Neural progenitor cell (in vitro differentiated cells): Measurements from ENCODE around the gene PPP4R1.

ENCODE experiments used
- CTCF ChIP-seq: fragments of 200-600 bp; sonication (generic); IDR thresholded peaks from 2 replicates; pipeline ENCODE4 v1.5.1; 2017; ENCODE audit warnings: antibody characterized with exemption, mild to moderate bottlenecking
- EZH2 ChIP-seq: fragments of 200-600 bp; sonication (generic); IDR thresholded peaks from 2 replicates; pipeline ENCODE4 v1.6.1; 2017; ENCODE audit warnings: antibody characterized with exemption, mild to moderate bottlenecking, moderate library complexity

GRCh38 chr18:9655232-9655767, 40.9 kb upstream of the PPP4R1 start:
- no peak for TF ChIP-seq CTCF
- TF ChIP-seq EZH2, result no peak
